GM10266 (cell line): ENCODE measurements around the gene WDPCP.
A peak's percentile ranks its signal among the peaks of the same experiment; 100 is the strongest.
"Not testable (repeated sequence)": the region's sequence is repeated elsewhere in the genome, so short reads cannot be mapped to it uniquely, and the experiment has no call there.

Source experiments
- DNase-seq: peaks from one replicate; pipeline ENCODE4 v3.0.0; 2012; ENCODE audit errors: extremely low spot score
- CTCF ChIP-seq: IDR thresholded peaks from 2 replicates; pipeline ENCODE4 v1.5.1; 2012; ENCODE audit warnings: mild to moderate bottlenecking, low read depth; ENCODE audit not compliant: control insufficient read depth, insufficient read depth; ENCODE audit errors: missing control alignments

WDPCP gene

DNA sequence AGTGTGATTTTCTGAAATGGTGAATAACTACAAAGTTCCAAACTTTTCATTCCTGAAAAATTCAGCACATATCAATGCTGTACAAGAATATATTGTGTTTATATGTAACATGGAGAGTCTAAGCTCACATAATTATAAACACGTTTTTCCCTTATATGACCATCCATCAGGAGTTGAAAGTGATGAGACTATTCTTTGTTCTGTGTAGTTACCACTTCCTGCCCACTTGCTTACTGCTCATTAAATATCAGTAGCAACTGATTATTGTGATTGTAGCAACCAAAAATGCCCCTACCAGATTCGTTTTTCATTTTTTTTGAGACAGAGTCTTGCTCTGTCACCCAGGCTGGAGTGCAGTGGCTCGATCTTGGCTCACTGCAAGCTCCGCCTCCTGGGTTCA, 506.9 kb downstream of the WDPCP start:
- TF ChIP-seq CTCF = no peak
- DNase-seq = no peak

GRCh38 chr2:63078852-63079606, 509.2 kb downstream of the WDPCP start:
- peak; percentile 36 for TF ChIP-seq CTCF
- no peak for DNase-seq

DNA sequence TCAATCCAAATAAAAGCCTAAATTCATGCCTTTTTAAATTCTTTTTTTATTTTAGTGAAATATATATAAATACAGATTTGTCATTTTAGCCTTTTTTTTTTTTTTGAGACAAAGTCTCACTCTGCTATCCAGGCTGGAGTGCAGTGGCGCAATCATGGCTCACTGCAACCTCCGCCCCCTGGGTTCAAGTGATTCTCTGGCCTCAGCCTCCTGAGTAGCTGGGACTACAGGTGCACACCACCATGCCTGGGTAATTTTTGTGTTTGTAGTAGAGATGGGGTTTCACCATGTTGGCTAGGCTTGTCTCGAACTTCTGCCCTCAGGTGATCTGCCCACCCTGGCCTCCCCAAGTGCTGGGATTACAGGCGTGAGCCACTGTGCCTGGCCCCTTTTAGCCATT, 513.9 kb downstream of the WDPCP start:
- DNase-seq = not testable (repeated sequence)

GRCh38 chr2:63073994-63074393, 514.3 kb downstream of the WDPCP start:
- TF ChIP-seq CTCF = no peak
- DNase-seq = no peak

- TF ChIP-seq CTCF = no peak
- DNase-seq = no peak
Observed at GRCh38 chr2:63071664-63072063, 516.6 kb downstream of the WDPCP start.
